Stomach (tissue), 4 donors: ENCODE measurements around the gene ALDH18A1.

Experiments used
- CTCF ChIP-seq, 7 experiments: fragments of 450-650 bp in 4 of 7; fragments of 200-600 bp in 3 of 7; sonication (generic) in 3 of 7; IDR thresholded peaks; one replicate each; pipeline ENCODE4 v1.5.1; 2016 to 2019; ENCODE audit warnings: antibody characterized with exemption in 7 of 7, control low read depth in 2 of 7, mild to moderate bottlenecking in 1 of 7
- EP300 ChIP-seq: sonication (generic); formaldehyde crosslinking; IDR thresholded peaks from one replicate; pipeline ENCODE4 v1.6.1; 2017; ENCODE audit warnings: antibody characterized with exemption
- POLR2A ChIP-seq, 4 donors: fragments of 450-650 bp; IDR thresholded peaks; one replicate each; pipeline ENCODE4 v1.6.1; 2016; ENCODE audit warnings: antibody characterized with exemption in 4 of 4, control low read depth in 2 of 4, mild to moderate bottlenecking in 1 of 4, moderate library complexity in 1 of 4
- POLR2AphosphoS5 ChIP-seq, 3 donors: sonication (generic); formaldehyde crosslinking; IDR thresholded peaks; one replicate each; pipeline ENCODE4 v1.6.1; 2016; ENCODE audit warnings: antibody characterized with exemption in 3 of 3

GRCh38 chr10:95626500-95626899 is 30.0 kb downstream of the ALDH18A1 start:
- TF ChIP-seq CTCF (IDR thresholded peaks at IDR 0.05) (no peak), POLR2A (IDR thresholded peaks at IDR 0.05) (no peak), EP300 (no peak), POLR2AphosphoS5 (IDR thresholded peaks at IDR 0.05) (no peak)
